Stimulated activated CD8-positive, alpha-beta memory T cell treated with anti-CD3 and anti-CD28 coated beads, Interleukin-4, amount 100 ng/mL, for 1 hour (primary cell): ENCODE results near the gene KRTAP9-6.
"Not testable (repeated sequence)": the region's sequence is repeated elsewhere in the genome, so short reads cannot be mapped to it uniquely, and the experiment has no call there.

ENCODE experiments used
- DNase-seq, 2 donors: peaks; one replicate each; pipeline ENCODE4 v3.0.0-alpha.2; 2020; ENCODE audit warnings: low read depth in 2 of 2, low spot score in 1 of 2

Gene KRTAP9-6

DNA sequence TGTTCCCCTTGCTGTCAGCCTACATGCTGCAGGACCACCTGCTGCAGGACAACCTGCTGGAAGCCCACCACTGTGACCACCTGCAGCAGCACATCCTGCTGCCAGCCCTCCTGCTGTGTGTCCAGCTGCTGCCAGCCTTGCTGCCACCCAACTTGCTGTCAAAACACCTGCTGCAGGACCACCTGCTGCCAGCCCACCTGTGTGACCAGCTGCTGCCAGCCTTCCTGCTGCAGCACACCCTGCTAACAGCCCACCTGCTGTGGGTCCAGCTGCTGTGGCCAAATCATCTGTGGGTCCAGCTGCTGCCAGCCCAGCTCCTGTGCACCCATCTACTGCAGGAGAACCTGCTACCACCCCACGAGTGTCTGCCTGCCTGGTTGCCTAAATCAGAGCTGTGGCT, 6.1 kb downstream of the KRTAP9-6 start:
- DNase-seq: not testable (repeated sequence)

DNA sequence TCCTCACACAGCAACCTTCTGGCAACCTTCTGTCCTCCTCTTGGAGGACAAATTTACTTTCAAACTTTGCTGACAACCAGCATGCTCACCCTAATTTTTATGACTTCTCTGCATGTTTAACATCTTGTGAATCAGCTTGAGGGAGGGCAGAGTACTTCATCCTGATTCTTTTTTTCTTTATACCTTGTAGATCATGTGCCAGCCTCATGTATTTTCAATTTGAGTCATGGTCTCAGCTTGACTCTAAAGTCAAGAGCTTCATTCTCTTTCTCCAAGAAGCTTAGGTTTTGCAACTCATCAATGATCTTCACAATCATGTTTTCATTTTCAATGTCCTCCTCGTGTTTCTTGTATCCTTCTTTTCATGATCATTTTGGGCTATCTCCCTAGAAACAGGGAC, 6.7 kb downstream of the KRTAP9-6 start:
- DNase-seq: no peak

DNA sequence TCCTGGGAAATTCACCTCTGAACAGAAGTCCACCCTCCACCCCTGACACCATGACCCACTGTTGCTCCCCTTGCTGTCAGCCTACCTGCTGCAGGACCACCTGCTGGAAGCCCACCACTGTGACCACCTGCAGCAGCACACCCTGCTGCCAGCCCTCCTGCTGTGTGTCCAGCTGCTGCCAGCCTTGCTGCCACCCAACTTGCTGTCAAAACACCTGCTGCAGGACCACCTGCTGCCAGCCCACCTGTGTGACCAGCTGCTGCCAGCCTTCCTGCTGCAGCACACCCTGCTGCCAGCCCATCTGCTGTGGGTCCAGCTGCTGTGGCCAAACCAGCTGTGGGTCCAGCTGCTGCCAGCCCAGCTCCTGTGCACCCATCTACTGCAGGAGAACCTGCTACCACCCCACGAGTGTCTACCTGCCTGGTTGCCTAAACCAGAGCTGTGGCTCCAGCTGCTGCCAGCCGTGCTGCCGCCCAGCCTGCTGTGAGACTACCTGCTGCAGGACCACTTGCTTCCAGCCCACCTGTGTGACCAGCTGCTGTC, 10.5 kb downstream of the KRTAP9-6 start, which contains the start of gene KRTAP9-7:
Gene KRTAP9-7 (plus strand): TSS at position 51 of the 543 bp plus-strand sequence. CDS start 0 bp downstream, at position 51.
- not testable (repeated sequence) for DNase-seq

DNA sequence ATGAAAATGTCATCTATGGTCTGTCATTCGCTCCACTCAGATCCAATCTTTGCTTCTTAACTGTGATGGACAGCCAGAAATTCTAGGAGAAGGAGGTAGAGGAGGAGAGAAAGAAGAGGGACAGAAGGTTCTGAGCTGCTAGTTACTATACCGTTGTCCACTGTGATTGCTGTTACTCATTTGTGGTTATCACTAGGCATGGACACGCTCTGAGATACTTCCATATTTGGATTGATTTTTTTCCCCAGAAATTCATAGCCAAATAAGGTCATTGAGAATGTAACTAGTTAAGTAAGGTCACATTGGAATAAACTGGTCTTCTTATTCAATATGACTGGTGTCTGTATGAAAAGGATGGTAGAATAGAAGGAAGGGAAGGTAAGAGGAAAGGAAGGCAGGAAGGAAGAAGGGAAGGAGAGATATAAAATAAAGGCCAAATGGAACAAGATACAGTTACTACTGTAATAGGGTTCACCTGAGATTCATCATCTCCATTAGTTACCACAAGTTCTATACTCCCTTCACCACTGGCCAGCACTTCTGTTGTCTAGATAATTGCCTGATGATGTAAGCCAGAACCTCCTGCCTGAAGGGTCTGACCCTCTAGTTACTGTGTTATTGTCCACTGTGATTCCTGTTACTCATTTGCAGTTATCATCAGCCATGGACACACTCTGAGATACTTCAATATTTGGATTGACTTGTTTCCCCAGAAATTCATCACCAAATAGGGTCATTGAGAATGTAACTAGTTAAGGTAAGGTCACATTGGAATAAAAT, 13.2 kb downstream of the KRTAP9-6 start:
- DNase-seq: no peak

DNA sequence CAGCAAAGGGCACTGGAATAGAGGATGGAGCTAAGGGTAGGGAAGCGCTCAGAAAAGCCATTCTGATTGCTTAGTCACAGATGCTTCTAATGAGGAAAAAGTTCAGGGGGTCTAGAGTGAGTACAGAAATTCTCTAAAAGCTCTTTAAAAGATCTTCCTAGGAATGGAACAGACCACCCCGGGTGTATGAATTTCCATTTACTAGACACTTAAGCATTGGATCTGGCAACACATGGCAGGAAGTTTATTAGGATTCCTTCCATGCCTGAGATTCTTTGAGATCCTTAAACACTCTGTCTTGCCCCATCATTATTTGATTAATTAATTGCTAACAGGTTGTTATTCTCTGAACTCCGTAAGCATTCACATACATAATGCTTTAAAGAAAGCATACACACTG, 18.9 kb downstream of the KRTAP9-6 start:
- DNase-seq: no peak

DNA sequence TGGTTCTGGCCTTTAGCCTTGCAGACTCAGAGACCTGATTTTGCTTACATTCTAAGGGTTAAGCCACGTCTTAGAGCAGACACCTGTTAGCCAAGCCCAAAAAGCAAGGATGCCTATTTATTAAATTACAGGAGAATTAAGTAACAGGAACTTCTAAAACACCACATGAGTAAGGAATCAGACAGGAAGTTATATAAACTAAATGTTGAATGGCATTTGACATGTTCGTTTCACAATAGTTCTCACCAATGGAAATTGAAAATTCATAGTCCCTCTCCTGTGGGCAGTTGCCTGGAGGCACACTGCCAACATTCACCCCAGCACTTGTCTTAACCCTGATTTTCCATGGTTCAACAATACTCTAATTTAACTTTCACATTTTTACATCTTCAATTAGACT, 19.4 kb downstream of the KRTAP9-6 start:
- no peak for DNase-seq

DNA sequence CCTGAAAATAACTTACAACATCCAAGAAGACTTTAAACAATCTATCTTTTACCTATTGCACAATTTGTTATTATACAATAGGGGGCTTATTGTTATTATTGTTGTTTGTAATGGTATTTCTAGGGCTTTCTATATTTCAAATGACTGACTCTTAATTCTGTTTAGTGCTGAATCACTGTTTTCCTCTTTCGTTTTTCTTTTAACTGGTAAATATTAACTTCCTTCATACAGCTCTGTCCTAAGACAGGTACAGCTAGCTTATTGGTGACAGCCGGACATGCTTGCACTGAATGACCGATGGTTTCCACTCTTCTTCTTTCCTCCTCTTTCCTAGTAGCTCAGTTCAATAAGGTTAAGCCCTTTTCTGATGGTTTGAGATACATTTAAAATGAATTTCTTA, 21.9 kb downstream of the KRTAP9-6 start:
- no peak for DNase-seq

DNA sequence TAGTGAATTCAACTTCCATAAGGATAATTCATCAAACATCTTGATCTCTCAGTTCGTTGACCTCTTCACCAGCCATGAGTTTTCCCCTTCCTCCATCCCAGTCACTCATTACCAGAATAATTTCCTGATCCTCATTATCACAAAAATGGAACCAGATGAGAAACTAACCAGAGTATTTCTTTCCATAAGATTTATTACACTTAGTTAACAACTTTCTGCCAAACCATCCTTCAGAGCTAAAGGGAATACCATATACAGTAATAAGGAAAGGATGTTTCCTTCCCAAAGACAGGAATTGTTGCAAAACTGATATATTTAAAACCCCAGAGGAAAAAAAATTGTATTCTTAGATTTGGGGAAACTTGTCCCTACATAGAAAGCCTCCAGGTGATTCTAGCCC, 28.8 kb downstream of the KRTAP9-6 start:
- no peak for DNase-seq

DNA sequence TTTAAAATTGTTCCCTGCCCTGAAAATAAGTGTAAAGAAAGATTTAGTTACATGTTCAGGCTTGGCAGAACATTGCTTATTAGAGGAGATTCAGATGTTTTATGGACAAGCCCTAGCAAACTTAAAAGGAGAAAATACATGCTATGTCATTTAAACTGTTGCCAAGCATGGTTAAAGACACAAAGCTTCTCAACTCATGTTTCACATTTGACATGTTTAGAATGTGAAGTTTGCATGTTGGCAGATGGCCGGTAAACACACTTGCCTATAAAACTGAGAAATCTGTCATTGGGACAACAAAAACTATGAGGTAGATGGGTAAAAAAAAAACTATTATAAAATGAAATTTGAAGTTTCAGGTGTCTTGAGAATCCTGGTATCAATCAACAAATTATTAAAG, 31.7 kb downstream of the KRTAP9-6 start:
- DNase-seq: no peak

DNA sequence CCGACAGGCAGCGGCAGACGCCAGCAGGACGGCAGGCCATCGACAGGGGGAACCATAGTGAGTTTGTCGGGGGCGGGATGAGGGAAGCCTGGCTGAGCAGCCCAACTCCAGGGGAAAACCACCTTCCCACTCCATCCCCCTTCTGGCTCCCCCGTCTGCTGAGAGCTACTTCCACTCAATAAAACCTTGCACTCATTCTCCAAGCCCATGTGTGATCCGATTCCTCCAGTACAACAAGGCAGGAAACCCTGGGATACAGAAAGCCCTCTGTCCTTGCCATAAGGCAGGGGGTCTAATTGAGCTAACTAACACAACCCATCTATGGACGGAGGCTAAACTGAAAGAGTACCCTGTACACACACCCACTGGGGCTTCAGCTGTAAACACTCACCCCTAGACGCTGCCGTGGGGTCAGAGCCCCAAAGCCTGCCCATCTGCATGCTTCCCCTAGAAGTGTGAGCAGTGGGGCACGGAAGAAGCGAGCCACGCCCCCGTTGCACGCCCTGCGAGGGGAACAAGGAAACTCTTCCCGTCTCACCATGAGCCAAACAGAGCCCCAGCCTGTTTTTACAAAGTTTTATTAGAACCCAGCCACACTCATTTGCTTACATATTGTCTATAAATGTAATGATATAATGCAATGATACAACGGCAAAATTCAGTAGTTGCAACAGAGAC, 33.4 kb downstream of the KRTAP9-6 start:
- DNase-seq: no peak

DNA sequence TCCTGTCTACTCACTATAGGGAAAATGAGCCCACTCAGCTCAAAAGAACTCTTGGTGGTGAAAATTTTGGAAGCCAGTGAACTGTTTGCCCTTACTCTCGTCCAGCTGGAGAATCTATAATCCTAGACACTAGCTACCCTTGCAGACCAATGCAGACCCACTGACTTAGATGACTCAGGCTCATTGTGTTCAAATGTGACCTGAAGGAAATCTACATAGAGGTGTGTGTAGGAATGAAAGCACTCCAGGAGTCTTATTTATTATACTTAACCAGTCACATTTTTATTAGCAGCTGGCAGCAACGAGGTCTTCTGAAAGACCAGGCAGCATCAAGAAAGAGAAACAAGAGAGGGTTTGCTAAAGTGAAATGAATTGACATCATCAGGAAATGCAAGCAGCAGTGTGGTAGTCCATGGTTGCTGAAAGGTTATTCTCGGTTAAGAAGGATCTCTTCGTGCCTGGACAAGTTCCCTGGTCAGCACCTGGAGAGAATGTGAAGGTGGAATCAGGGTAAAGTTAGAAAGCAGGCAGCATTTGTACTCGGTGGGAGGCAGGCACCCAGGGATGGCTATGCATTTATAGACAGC, 36.1 kb downstream of the KRTAP9-6 start:
- no peak for DNase-seq

DNA sequence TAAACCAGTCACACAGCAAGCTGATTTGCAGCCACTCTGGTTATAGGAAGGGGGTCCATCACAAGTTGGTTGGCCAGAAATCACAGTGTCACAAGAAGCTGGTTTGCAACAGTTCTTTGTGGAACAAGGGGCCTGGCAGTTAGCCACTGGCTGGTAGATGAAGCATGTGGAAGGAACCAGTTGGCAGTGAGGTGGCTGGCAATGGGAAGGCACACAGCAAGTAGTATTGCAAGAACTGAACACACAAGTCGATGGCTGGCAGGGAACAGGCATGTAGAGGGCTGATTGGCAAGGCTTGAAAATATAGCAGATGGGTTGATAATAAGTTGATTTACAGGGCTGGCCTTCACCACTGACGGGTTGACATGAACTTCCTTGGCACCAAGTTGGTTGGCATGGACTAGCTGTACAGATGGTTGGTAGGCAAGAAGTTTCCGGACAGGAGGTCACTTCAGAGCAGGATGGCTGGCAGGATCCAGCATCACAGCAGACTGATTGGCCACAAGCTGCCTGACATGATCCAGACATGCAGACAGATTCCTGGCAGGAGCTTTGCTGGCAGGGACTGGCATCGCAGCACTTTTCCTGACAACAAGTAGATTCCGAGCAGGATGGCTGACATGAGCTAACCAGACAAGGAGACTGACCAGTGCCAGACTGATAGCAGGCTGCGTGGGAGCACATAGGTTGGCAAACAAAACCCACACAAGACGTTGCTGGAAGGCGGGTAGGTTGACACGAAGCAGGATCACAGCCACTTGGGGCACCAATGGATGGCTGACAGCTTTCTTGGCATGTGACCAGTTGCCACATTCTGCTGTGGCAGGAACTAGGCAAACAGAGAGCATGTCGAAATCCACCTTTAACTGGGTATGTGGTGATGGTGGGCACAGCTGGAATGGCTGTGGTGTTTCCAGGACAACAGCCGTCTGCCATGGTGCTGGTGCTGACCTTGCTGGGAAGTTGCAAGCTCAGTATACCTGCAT, 37.0 kb downstream of the KRTAP9-6 start, which contains the start of gene KRTAP29-1:
Gene KRTAP29-1 (minus strand): TSS at position 936 of the 986 bp plus-strand sequence. CDS start 0 bp downstream, at position 936.
- no peak for DNase-seq

DNA sequence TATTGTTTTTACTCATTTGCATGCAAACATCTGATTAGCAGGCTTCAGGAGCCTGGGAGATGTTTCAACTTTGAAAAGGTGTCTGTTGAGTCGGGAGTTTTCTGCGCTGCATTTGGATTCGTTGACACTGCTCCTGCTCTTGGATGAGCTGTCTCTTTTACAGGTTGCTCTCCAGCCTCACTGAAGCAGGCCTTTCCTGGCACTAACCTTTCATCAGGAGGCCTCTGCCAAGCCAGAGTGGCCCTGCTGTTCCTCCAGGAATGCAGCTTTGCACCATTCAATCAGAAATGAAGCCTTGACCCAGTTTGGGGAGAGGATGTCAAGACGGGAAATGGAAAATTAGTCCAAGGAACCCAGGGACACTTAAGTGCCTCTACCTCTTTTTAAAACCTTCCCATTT, 37.8 kb downstream of the KRTAP9-6 start:
- DNase-seq: no peak

DNA sequence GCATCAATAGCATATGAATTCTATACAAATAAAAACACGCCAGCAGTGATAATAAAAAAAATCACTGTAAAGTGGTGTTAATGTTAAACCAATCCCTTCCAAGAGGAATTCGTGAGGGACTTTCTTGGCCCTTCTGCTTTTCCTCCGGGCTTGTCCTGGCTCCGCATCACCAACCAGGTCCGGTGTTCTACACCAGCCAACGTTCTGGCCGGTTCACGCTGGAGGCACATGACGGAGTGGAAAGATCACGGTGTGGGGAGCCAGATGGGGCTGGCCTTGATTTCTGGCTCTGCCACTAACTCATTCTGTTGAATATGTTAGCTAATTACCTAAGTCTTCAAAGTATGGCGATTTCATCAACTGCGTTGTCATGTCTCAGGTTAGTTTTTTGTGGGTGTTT, 38.9 kb downstream of the KRTAP9-6 start:
- DNase-seq: no peak

DNA sequence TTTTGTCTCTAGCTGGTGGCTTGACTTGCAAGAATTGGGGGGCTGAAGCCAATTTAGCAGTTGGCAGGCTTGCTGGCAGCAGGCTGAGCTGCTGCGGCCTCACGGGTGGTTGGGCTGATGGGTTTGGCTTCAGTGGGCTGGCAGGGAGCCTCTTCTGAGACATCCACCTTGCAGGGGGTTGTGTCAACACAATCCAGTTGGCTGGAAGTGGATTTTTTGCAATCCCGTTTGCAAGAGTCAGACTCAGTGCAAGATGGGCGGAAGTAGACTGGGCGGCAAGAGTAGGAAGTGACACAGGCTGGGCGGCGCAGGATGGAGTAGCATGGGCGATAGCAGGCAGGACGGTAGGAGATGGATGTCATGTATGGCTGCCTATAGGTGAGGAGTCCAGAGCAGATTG, 42.5 kb downstream of the KRTAP9-6 start:
- DNase-seq: no peak

DNA sequence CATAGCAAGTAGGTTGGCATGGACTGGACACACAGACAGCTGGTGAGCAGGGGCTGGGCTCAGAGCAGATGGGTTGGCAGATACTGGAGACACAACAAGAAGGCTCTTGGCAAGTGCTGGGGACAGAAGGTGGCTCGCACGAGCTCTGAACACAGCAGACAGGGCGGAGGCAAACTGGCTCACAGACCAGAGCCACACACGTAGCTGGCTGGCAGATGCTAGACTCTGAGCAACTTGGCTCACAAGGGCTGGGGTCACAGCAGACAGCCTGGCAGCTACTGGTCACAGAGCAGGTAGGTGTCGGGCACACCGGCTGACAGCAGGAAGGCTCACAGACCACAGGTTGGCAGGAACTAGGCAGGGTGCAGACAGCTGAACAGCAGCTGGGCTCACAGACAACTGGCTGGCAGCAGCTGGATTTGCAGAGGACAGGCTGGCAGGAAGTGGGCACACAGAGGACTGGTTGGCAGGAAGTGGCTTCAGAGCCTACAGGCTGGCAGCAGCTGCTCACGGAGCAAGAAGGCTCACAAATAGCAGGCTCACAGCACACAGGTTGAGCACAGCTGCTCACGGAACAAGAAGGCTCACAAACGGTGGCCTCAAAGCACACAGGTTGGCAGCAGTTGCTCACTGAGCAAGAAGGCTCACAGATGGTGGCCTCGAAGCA, 43.2 kb downstream of the KRTAP9-6 start:
- DNase-seq: peak; percentile 40 to 63

DNA sequence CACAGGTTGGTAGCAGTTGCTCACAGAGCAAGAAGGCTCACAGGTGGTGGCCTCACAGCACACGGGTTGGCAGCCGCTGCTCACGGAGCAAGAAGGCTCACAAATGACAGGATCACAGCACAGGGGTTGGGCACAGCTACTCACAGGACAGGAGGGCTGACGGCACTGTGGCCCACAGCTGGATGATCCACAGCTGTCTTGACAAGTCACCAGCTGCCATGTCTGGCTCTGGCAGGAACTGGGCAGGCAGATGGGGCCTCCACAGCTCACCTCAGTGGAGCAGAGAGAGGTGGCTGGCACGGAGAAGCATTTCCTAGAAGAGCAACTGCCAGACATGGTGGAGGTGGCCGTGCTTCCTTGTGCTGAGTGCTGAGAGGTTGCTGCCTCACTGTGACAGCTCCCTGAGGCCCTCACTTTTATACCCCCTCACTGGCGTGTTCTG, 43.8 kb downstream of the KRTAP9-6 start, which contains the start of gene KRTAP16-1:
Gene KRTAP16-1 (minus strand): TSS at position 392 of the 442 bp plus-strand sequence. CDS start 56 bp downstream, at position 336.
- DNase-seq: no peak

DNA sequence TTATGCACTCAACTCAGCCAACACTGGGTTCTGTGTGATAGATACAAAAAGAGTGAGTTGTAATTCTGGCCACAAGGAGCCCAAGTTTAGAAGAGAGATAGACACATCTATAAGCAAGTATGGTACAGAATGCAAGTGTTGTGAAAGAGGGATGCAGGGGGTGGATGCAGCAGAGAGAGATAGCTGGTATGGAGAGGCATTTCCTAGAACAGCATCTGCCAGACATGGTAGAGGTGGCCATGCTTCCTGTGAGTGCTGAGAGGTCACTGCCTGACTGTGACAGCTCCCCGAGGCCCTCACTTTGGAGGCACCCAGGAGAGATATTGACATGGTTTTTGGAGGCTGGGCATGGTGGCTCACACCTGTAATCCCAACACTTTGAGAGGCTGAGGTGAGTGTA, 45.9 kb downstream of the KRTAP9-6 start:
- no peak for DNase-seq

DNA sequence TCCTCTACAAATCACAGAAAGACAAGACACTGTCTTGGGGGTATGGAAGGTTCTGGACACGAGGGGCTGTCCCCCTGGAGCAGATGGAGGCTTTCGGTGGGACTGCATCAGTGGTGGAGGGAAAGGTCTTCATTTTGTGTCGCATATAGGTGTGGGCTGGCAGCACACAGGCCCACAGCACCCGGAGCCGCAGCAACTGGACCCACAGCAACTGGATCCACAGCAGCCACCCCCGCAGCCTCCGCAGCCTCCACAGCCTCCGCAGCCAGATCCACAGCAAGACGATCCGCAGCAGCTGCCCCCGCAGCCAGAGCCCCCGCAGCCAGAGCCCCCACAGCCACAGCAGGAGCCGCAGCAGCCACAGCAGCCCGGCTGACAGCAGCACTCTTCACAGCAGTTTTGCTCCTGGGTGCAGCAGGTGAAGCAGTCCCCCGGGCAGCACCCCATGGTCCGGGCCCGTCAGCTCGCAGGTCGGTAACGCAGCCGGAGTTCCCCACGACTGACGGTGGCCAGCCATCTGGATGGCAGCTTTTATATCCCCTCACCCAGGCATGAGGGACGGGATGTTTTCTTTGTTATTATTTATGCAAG, 50.1 kb downstream of the KRTAP9-6 start, which contains the start of gene KRTAP17-1:
Gene KRTAP17-1 (minus strand): TSS at position 507 of the 591 bp plus-strand sequence. CDS start 60 bp downstream, at position 447.
- no peak for DNase-seq
